GM18951 (cell line): Measurements from ENCODE around the gene INTS1.

Experiments used
- POLR2A ChIP-seq: IDR thresholded peaks from 4 replicates; pipeline ENCODE4 v1.6.1; 2011; ENCODE audit warnings: mild to moderate bottlenecking; ENCODE audit not compliant: insufficient read length, insufficient read depth; ENCODE audit errors: extremely low read depth
- in situ Hi-C: fragments of 300-500 bp; cut with MboI; formaldehyde crosslinking; loops from one replicate; pipeline ENCODE4 v1.12.0; 2022; ENCODE audit warnings: low sequenced_read_pairs, mixed read lengths, inconsistent platforms; ENCODE audit not compliant: unreplicated experiment

The INTS1 gene

GRCh38 chr7:1538544-1539180 lies 34.5 kb upstream of the INTS1 start:
- in situ Hi-C loops: no loop called here
- TF ChIP-seq POLR2A: no peak

DNA sequence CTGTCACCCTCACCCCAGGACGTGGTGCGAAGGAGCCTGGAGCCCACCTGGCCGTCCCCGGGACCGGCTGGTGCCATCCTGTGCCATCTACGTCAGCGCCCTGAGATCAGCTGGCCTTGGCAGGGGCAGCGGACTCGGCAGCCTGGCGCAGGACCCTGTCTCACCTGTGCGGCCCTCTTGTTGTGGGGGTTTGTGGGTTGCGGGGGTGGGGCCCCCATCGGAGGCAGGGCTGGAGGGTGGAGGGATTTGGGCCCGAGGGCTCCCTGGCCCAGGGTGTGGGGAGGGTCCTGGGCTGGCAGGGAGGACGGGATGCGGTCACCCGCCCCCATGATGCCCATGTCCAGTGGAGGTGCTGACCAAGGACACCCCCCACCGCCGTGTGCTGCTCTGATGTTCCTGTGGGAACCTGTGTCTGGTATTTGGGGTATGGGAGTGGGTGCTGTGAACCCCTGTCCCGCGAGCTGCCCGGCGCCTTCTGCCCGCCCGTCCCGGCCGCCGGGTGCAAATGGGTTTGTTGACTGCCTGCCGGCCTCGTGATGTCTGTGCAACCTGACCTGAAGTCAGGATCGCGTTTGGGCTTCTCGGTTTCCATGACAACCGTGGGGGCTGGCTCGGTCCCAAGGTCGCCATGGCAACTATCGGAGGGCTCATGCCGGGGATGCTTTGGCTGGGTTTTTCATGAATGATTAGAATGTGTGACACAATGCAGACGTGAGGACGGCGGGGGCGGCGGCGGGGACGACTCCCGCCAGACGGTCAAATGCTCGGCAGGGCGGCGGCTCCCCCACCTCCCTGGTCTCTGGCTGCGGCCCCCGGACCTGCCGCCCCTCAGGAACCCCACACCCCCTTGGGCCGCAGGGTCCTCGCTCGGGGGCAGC lies 33.6 kb upstream of the INTS1 start:
- TF ChIP-seq POLR2A: no peak

DNA sequence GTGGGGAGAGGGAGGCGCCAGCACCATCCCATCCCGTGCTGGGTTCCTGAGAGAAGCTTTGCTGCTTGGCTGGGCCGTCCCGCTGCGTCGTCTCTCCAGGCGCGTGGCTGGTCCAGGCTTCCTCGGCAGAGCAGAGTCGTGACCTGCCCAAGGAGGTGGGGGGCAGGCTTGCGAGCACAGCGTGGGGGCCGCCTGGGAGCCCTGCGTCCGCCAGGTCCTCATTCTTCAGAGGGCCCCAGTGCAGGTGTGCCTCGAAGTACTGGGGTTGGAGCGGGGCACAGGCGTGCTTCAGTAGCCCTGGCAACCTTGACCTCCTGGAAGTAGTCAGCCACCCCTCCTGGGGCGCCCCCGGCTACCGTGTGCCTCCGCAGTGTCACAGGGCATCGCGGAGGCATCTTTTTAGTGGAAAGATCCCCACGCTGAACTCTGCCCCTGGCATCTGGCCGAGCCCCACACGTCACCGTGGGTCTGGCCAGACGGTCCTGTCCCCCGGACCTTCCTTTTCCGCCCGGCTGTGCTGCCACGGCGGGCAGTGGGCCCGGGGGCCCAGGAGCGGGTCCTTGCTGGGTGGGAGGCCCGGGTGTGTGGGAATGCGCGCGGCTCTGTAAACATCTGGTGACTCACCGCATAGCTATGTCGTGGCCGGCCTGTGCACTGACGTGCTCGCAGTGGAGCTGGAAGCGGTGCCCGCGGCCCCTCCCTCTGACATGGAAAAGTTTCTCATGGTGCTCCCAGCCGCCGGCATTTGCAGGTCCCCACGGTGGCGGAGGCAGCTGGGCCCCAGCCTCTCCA lies 32.8 kb upstream of the INTS1 start:
- in situ Hi-C loops: no loop called here
- TF ChIP-seq POLR2A: no peak

More for the DNA sequence above, 33.6 kb upstream of the INTS1 start:
- in situ Hi-C loops: no loop called here

DNA sequence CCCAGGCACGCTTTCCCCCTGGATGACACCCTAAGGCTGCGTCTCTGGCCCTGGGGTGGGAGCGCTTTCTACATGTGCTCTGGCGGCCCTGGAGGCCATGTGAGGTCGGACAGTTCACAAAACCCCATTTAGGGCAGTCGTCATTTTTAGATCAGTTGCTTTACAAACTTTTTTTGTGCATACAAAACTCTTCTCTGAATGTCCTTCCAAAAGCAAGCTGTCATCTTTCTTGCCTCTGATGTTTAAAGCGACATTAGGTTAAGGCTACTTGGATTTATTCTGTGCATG lies 32.2 kb upstream of the INTS1 start:
- in situ Hi-C loops: no loop called here
- TF ChIP-seq POLR2A: no peak

- no peak for TF ChIP-seq POLR2A
- in situ Hi-C loops: no loop called here
Observed at GRCh38 chr7:1535701-1536454, 31.7 kb upstream of the INTS1 start.

GRCh38 chr7:1535100-1535458 lies 30.9 kb upstream of the INTS1 start:
- in situ Hi-C loops: no loop called here
- no peak for TF ChIP-seq POLR2A

DNA sequence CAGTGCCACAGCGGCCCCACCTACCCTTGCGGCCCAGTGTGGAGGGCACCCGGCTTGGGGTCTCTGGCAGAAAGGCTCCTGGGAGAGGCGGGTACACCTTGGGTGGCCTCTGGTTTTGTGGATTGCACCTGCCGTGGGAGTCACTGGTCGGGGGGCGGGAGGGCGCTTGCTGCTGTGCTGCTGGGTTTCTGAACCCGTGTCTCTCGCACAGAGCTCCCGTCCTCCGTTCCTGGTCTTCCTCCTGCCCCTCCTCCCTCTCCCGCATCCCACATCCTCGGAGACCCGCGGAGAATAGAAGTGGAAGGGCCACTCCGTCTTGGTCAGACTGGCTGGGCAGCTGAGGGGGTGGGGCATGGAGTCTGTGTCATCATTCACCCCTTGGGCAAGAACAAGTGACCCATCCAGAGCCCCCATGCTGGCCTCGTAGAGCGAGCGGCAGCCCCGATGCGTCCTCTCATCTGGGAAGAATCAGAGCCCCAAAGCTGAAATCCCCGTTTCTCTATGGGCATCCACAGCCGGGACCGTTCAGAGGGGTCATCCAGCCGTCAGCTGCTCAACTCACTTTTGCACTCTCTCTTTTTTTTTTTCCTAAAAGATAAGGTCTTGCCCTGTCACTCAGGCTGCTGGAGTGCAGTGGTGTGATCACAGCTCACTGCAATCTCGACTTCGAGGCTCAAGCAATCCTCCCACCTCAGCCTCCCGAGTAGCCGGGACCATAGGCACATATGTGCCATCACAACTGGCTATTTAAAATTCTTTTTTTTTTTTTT lies 30.3 kb upstream of the INTS1 start:
- in situ Hi-C loops: no loop called here
- no peak for TF ChIP-seq POLR2A

DNA sequence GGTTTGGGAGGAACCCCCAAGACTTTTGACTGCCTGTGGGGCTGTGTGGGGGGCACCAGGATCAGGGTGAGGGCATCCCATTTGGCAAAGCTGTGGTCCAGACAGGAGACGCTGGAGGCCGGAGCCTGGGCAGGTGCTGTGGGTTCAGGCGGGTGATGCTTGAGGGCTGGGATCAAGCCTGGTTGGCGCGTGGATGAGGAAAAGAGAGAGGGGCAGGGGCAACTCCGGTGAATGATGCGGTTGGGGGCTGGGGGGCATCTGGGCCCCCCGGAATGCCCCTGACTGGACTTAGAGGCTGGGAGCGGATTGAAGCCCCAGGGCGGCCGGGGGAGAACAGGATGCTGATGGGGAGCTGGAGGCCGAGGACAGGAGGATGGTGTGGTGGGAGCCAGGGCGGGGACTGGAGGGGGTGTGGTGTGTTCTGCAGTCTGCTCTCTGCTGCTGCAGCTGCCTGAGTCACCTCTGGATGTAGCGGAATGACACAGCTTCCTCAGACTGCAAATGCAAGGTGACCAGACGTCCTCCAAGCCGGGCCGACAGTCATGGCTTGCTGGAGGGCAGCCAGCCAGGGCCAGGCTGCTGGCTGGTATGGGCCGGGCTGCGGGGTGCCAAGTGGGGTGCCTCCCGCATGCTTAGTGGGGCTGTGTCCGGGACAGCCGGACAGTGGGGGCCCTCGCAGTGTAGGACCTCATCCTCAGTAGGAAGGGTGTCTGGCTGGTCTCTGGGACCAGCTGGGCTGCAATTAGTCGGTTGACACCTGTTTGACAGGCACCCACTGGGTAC lies 29.5 kb upstream of the INTS1 start:
- in situ Hi-C loops: no loop called here
- TF ChIP-seq POLR2A: no peak

DNA sequence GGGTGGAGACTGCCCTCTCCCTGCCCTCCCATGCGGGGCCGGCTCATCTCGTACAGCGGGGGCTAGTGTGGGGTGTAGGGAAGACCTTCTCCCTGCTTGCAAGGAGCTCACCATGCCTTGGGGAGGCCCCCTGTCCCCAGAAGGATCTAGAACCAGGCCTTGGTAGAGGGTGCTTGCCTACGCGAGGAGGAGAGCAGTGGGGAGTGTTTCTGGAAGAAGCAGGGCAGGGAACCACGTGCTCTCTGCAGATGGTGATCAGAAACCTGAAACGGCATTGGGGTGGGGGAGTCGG lies 29.0 kb upstream of the INTS1 start:
- in situ Hi-C loops: no loop called here
- TF ChIP-seq POLR2A: no peak

DNA sequence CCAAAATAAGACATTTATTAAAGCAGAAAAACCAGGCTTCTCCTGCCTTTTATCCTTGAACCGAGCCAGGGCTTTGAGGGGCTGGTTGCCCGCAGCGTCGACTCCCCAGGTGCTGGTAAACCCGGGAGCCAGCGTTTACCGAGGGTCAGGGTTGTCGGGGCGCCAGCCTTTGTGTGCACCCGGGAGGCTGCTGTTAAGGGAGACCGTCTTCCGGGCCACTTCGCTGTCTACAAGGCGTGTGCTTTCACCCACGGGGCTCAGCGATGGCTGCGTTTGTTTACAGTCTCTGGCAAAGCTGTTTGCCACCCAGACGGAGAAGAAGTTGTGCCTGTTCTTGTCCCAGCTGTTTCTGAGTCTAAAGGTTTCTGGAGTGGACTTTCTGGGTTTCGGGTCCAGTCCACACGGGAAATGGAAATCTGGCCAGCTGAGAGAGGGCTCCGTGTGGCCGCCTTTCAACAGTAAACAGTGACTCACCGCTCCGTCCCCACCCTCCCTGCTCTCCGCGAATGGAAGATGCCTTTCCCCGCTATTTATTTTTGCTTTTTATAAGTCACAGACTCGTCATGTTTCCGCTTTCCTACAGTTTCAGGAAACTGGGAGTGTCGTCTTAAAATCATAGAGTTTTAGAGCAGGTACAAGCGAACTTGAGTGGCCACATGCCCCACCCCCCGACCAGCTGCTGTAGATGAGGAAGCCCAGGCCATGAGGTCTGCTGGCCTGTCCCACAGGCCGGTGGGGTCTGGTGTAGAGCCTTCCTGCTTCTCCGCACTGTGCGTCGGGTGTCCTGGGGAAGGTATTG lies 28.5 kb upstream of the INTS1 start:
- in situ Hi-C loops: no loop called here

GRCh38 chr7:1531979-1532455 lies 27.8 kb upstream of the INTS1 start:
- no peak for TF ChIP-seq POLR2A
- in situ Hi-C loops: no loop called here

More for the DNA sequence above, 28.5 kb upstream of the INTS1 start:
- TF ChIP-seq POLR2A: no peak
